Progenitor cell of endocrine pancreas (in vitro differentiated cells): Measurements from ENCODE around the gene GPN3. TPM values are rescaled to one million over a fixed set of nuclear protein-coding genes. Genes with fewer than 3 reads are reported as not detected.

Source experiments
- DNase-seq: peaks from one replicate; pipeline ENCODE4 v3.0.0; 2021; ENCODE audit warnings: low spot score; ENCODE audit not compliant: unreplicated experiment
- H3K27ac Mint-ChIP-seq: 2 replicates; pipeline ENCODE4 v1.8.0; 2021; ENCODE audit warnings: mild to moderate bottlenecking, moderate library complexity, mixed read lengths
- H3K27me3 Mint-ChIP-seq: 2 replicates; pipeline ENCODE4 v1.8.0; 2021; ENCODE audit warnings: mixed read lengths
- H3K36me3 Mint-ChIP-seq: 2 replicates; pipeline ENCODE4 v1.8.0; 2022; ENCODE audit warnings: mixed read lengths; ENCODE audit not compliant: insufficient read depth
- H3K4me1 Mint-ChIP-seq: 2 replicates; pipeline ENCODE4 v1.8.0; 2021; ENCODE audit warnings: low read depth, mixed read lengths
- H3K4me3 Mint-ChIP-seq: 2 replicates; pipeline ENCODE4 v1.8.0; 2021; ENCODE audit warnings: low read depth, mild to moderate bottlenecking, moderate library complexity, mixed read lengths
- H3K9me3 Mint-ChIP-seq: 2 replicates; pipeline ENCODE4 v1.8.0; 2021; ENCODE audit warnings: low read depth, mixed read lengths
- CTCF ChIP-seq: fragments of 200-600 bp; sonication (generic); IDR thresholded peaks from one replicate; pipeline ENCODE4 v1.5.0; 2021; ENCODE audit warnings: antibody characterized with exemption, mild to moderate bottlenecking; ENCODE audit not compliant: unreplicated experiment
- total RNA-seq: library from RNA; stranded (reverse); gene quantifications from 2 replicates; pipeline ENCODE4 v1.2.1, GENCODE V29; 2021

Gene GPN3
- total RNA-seq, 1 donor from 2014 or later: 18.7 TPM

- no peaks in the 10 kb centered on the region for H3K27me3 Mint-ChIP-seq
- H3K4me1 Mint-ChIP-seq: no peaks in the 10 kb centered on the region
These were observed 9.3 kb downstream of the GPN3 start for GRCh38 chr12:110458756-110459155.

GRCh38 chr12:110453569-110454296 is 14.3 kb downstream of the GPN3 start:
- Mint-ChIP-seq H3K4me1 (peaks cover 7% of the 10 kb centered on the region), H3K36me3 (peaks cover 10% of the 10 kb centered on the region), H3K27ac (no peak overlapping the region), H3K4me3 (no peak overlapping the region), H3K9me3 (no peaks in the 10 kb centered on the region), H3K27me3 (no peaks in the 10 kb centered on the region)
- no peak for TF ChIP-seq CTCF
- DNase-seq: no peak

More at GRCh38 chr12:110458756-110459155, 9.3 kb downstream of the GPN3 start:
- H3K27ac Mint-ChIP-seq: no peak overlapping the region
- no peaks in the 10 kb centered on the region for H3K9me3 Mint-ChIP-seq
- no peak for TF ChIP-seq CTCF
- H3K36me3 Mint-ChIP-seq: peaks cover 16% of the 10 kb centered on the region
- DNase-seq: no peak
- no peak overlapping the region for H3K4me3 Mint-ChIP-seq

GRCh38 chr12:110451263-110451662 is 16.8 kb downstream of the GPN3 start:
- TF ChIP-seq CTCF: no peak
- no peaks in the 10 kb centered on the region for H3K9me3 Mint-ChIP-seq
- no peaks in the 10 kb centered on the region for H3K27me3 Mint-ChIP-seq
- peaks cover 9% of the 10 kb centered on the region for H3K36me3 Mint-ChIP-seq
- H3K4me1 Mint-ChIP-seq: peaks cover 10% of the 10 kb centered on the region
- DNase-seq: no peak
- peak overlapping the region; percentile 100 for H3K4me3 Mint-ChIP-seq
- H3K27ac Mint-ChIP-seq: no peak overlapping the region

GRCh38 chr12:110449799-110450497 is 18.1 kb downstream of the GPN3 start, which contains the start of gene ARPC3:
ARPC3 (minus strand) TSS chr12:110450337; CDS start chr12:110450260, 77 bp downstream.
- peak within 1 kb of the TSS; percentile 100 for H3K4me3 Mint-ChIP-seq
- peaks cover 10% of the 10 kb centered on the region for H3K4me1 Mint-ChIP-seq
- peak; percentile 82 for TF ChIP-seq CTCF
- H3K27me3 Mint-ChIP-seq: no peaks in the 10 kb centered on the region
- H3K9me3 Mint-ChIP-seq: no peaks in the 10 kb centered on the region
- peaks cover 13% of the 10 kb centered on the region for H3K36me3 Mint-ChIP-seq
- DNase-seq: peak; percentile 84
- H3K27ac Mint-ChIP-seq: peak within 1 kb of the TSS; percentile 99

GRCh38 chr12:110444455-110444854 is 23.6 kb downstream of the GPN3 start:
- no peaks in the 10 kb centered on the region for H3K9me3 Mint-ChIP-seq
- H3K27ac Mint-ChIP-seq: no peak overlapping the region
- no peaks in the 10 kb centered on the region for H3K27me3 Mint-ChIP-seq
- DNase-seq: no peak
- H3K4me1 Mint-ChIP-seq: peaks cover 7% of the 10 kb centered on the region
- no peak overlapping the region for H3K4me3 Mint-ChIP-seq
- TF ChIP-seq CTCF: no peak
- H3K36me3 Mint-ChIP-seq: peaks cover 19% of the 10 kb centered on the region
